GM12878 (cell line): ENCODE measurements around the gene RSPH1. TPM values are rescaled to one million over a fixed set of nuclear protein-coding genes. Genes with fewer than 3 reads are reported as not detected.

Experiments used
- ATAC-seq: fragments of 200-7000 bp; cut with Tn5 transposase; 3 replicates; pipeline ENCODE4 v1.9.1; 2020; ENCODE audit warnings: mild to moderate bottlenecking, moderate library complexity
- BruUV-seq: library from RNA; stranded (reverse); fragments of 400-500 nt; replicated peaks from 2 replicates; lab custom pipeline; 2021; lab: Mats Ljungman, UMichigan
- CTCF ChIA-PET: fragments of 300-600 bp; sonication (Branson Sonifier 250); formaldehyde crosslinking; extraction: SDS; loops from one replicate; lab custom pipeline; 2021; ENCODE audit warnings: inconsistent platforms; lab: Yijun Ruan, JAX
- POLR2A ChIA-PET: fragments of 350-600 bp; formaldehyde crosslinking; extraction: SDS; loops from one replicate; lab custom pipeline; 2021; ENCODE audit warnings: inconsistent platforms; lab: Charles Lee
- RAD21 ChIA-PET: fragments of 300-600 bp; sonication (Branson Sonifier 250); formaldehyde crosslinking; loops from one replicate; lab custom pipeline; 2023; ENCODE audit warnings: antibody characterized with exemption; ENCODE audit not compliant: unreplicated experiment; lab: Charles Lee
- SMC1A ChIA-PET: fragments of 300-600 bp; sonication (Branson Sonifier 250); formaldehyde crosslinking; loops from one replicate; lab custom pipeline; 2023; ENCODE audit not compliant: unreplicated experiment, uncharacterized antibody; lab: Charles Lee
- DNase-seq: peaks from one replicate; pipeline ENCODE4 v3.0.0-alpha.2; 2011; ENCODE audit warnings: low read depth, low spot score
- FAIRE-seq: peaks from 3 replicates; lab custom pipeline; 2011; peaks lifted over from hg19 to GRCh38; lab: Jason Lieb, UNC
- H2AFZ ChIP-seq: 2 replicates; pipeline ENCODE4 v1.6.0; 2011; ENCODE audit warnings: low read depth, low read length, control low read depth; ENCODE audit not compliant: control insufficient read depth
- H3K27ac ChIP-seq: 2 replicates; pipeline ENCODE4 v1.5.1; 2011; ENCODE audit warnings: control low read depth; ENCODE audit not compliant: control insufficient read depth, insufficient read depth
- H3K27me3 ChIP-seq, 2 experiments: replicated peaks in 1 of 2; 2 replicates each; pipeline versions ENCODE4 v1.6.0 to v1.6.1; 2011; ENCODE audit warnings: low read length in 1 of 2; ENCODE audit not compliant: control insufficient read depth in 2 of 2, insufficient read depth in 2 of 2
- H3K36me3 ChIP-seq, 2 experiments: 2 replicates each; pipeline ENCODE4 v1.5.1; 2011; ENCODE audit warnings: low read length in 1 of 2; ENCODE audit not compliant: control insufficient read depth in 2 of 2, insufficient read depth in 2 of 2
- H3K4me1 ChIP-seq: 2 replicates; pipeline ENCODE4 v1.6.1; 2011; ENCODE audit warnings: mild to moderate bottlenecking, low read length, moderate library complexity, mixed read lengths; ENCODE audit not compliant: control insufficient read depth, insufficient read depth
- H3K4me2 ChIP-seq: 2 replicates; pipeline ENCODE4 v1.6.0; 2011; ENCODE audit warnings: control low read depth; ENCODE audit not compliant: control insufficient read depth, insufficient read depth
- H3K4me3 ChIP-seq: fragments of 200-600 bp; sonication (generic); 2 replicates; pipeline ENCODE4 v1.5.1; 2016
- H3K79me2 ChIP-seq: 2 replicates; pipeline ENCODE4 v1.6.0; 2011; ENCODE audit warnings: low read length; ENCODE audit not compliant: control insufficient read depth, insufficient read depth
- H3K9ac ChIP-seq: 2 replicates; pipeline ENCODE4 v1.8.0; 2011; ENCODE audit warnings: low read length, control low read depth, mixed read lengths; ENCODE audit not compliant: control insufficient read depth, insufficient read depth
- H3K9me3 ChIP-seq: replicated peaks from 3 replicates; pipeline ENCODE4 v1.5.1; 2011; ENCODE audit warnings: mild to moderate bottlenecking, low read length; ENCODE audit not compliant: control insufficient read depth, insufficient read depth
- H4K20me1 ChIP-seq: 2 replicates; pipeline ENCODE4 v1.6.0; 2011; ENCODE audit not compliant: control insufficient read depth, insufficient read depth
- CHD4 ChIP-seq: fragments of 200-600 bp; sonication (generic); IDR thresholded peaks from 2 replicates; pipeline ENCODE4 v1.6.1; 2016; ENCODE audit warnings: mild to moderate bottlenecking
- IKZF2 ChIP-seq, 2 experiments: fragments of 450-650 bp; IDR thresholded peaks; 2 replicates each; pipeline ENCODE4 v1.6.1; 2017; ENCODE audit warnings: mild to moderate bottlenecking in 2 of 2, moderate library complexity in 2 of 2
- MYB ChIP-seq: fragments of 150-350 bp; IDR thresholded peaks from 2 replicates; pipeline ENCODE4 v1.6.1; 2014; ENCODE audit warnings: mild to moderate bottlenecking, low read depth, low read length, borderline replicate concordance
- RCOR1 ChIP-seq: conservative IDR thresholded peaks from 2 replicates; pipeline ENCODE4 v1.6.1; 2012; ENCODE audit warnings: low read depth, low read length, improper control_type of control experiment
- SIN3A ChIP-seq: IDR thresholded peaks from 2 replicates; pipeline ENCODE4 v1.6.1; 2012; ENCODE audit warnings: low read depth, low read length, improper control_type of control experiment
- TCF7 ChIP-seq: IDR thresholded peaks from 2 replicates; pipeline ENCODE4 v1.6.1; 2014; ENCODE audit warnings: antibody characterized with exemption, borderline replicate concordance
- ZNF24 ChIP-seq: fragments of 450-650 bp; IDR thresholded peaks from 2 replicates; pipeline ENCODE4 v1.6.1; 2017; ENCODE audit warnings: antibody characterized with exemption, mild to moderate bottlenecking
- WGBS: methylation state at CpG from one replicate; pipeline ENCODE4 v1.1.6; 2016; ENCODE audit warnings: low lambda C conversion rate; ENCODE audit not compliant: insufficient replicate concordance, insufficient coverage; ENCODE audit errors: missing lambda C conversion rate; 5-methylcytosine and 5-hydroxymethylcytosine counted together
- in situ Hi-C: fragments of 300-500 bp; cut with MboI; formaldehyde crosslinking; loops from 9 replicates; pipeline ENCODE4 v1.14.3; 2018; ENCODE audit warnings: mixed read lengths
- intact Hi-C: fragments of 100-400 bp; cut with micrococcal nuclease; formaldehyde crosslinking; loops from one replicate; pipeline ENCODE4 v1.14.2; 2022; ENCODE audit not compliant: unreplicated experiment
- polyA plus RNA-seq, 11 experiments: library from polyadenylated mRNA; depleted of rRNA in 4 of 11; unstranded in 6 of 11; stranded (reverse) in 5 of 11; fragments of >200 nt; fragmentation: Nextera tagmentation in 4 of 11; fragmentation: Illumina TruSeq in 1 of 11; extraction: Ambion mirVana in 4 of 11; extraction: Trizol in 1 of 11; gene quantifications; 1 replicate in 1 of 11; 2 replicates in 10 of 11; pipeline versions ENCODE4 v1.2.1 to v1.2.3, GENCODE V29; 2011 to 2016; ENCODE audit warnings: inconsistent platforms in 2 of 11, missing spikeins in 2 of 11, low read depth in 1 of 11
- total RNA-seq, 4 experiments: library from RNA; depleted of rRNA in 3 of 4; stranded (reverse); fragments of >200 nt in 3 of 4; fragmentation: Illumina TruSeq in 1 of 4; extraction: Trizol in 1 of 4; gene quantifications; 2 replicates each; pipeline versions ENCODE4 v1.2.1 to v1.2.3, GENCODE V29; 2013 to 2021
- TF ChIP-seq, protein P1 (sequence below): fragments of 450-650 bp; IDR thresholded peaks from 2 replicates; pipeline ENCODE4 v1.6.1; 2017; ENCODE audit warnings: mild to moderate bottlenecking, moderate library complexity
- TF ChIP-seq, protein P2 (sequence below): IDR thresholded peaks from 2 replicates; pipeline ENCODE4 v1.6.1; 2011; ENCODE audit warnings: borderline replicate concordance, low read depth, mild to moderate bottlenecking, moderate library complexity, mixed read lengths, low read length; ENCODE audit not compliant: insufficient read depth; ENCODE audit errors: extremely low read length

The RSPH1 gene
- total and polyA plus RNA-seq, 10 of the 15 experiments (the other 5 are each of a cell fraction or from before 2014, with no cell fraction given) = 0.11 to 1.4 (median 0.38) TPM

GRCh38 chr21:42475526-42476387 lies 20.3 kb downstream of the RSPH1 start (continued):
- TF ChIP-seq, protein P1, sequence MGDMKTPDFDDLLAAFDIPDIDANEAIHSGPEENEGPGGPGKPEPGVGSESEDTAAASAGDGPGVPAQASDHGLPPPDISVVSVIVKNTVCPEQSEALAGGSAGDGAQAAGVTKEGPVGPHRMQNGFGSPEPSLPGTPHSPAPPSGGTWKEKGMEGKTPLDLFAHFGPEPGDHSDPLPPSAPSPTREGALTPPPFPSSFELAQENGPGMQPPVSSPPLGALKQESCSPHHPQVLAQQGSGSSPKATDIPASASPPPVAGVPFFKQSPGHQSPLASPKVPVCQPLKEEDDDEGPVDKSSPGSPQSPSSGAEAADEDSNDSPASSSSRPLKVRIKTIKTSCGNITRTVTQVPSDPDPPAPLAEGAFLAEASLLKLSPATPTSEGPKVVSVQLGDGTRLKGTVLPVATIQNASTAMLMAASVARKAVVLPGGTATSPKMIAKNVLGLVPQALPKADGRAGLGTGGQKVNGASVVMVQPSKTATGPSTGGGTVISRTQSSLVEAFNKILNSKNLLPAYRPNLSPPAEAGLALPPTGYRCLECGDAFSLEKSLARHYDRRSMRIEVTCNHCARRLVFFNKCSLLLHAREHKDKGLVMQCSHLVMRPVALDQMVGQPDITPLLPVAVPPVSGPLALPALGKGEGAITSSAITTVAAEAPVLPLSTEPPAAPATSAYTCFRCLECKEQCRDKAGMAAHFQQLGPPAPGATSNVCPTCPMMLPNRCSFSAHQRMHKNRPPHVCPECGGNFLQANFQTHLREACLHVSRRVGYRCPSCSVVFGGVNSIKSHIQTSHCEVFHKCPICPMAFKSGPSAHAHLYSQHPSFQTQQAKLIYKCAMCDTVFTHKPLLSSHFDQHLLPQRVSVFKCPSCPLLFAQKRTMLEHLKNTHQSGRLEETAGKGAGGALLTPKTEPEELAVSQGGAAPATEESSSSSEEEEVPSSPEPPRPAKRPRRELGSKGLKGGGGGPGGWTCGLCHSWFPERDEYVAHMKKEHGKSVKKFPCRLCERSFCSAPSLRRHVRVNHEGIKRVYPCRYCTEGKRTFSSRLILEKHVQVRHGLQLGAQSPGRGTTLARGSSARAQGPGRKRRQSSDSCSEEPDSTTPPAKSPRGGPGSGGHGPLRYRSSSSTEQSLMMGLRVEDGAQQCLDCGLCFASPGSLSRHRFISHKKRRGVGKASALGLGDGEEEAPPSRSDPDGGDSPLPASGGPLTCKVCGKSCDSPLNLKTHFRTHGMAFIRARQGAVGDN = peak; percentile 53; the same call in 1 of the 2 replicates

DNA sequence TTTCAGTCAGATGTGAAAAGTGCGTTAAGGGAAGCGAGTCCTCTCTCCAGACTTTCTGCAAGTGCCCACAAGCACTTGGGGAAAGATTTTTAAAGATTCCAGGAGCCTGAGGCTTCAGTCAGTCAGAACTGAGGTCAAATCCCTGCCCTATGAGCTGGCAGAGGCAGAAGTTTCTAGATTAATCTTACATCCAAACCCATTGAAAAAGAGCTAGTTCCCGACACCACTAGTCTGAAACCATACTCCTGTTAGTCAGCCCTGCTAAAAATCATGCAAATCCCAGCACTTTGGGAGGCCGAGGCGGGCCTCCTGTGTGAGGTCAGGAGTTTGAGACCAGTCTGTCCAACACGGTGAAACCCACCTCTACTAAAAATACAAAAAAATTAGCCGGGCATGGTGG lies 21.0 kb downstream of the RSPH1 start:
- Histone ChIP-seq H3K4me3 (no peak overlapping the region), H3K9me3 (no peaks in the 10 kb centered on the region; the same call in 2 of the 3 replicates), H4K20me1 (no peaks in the 10 kb centered on the region), H3K9ac (no peak overlapping the region), H3K79me2 (no peaks in the 10 kb centered on the region), H3K36me3 (no peaks in the 10 kb centered on the region), H3K27ac (peak overlapping the region; percentile 15; the same call in 1 of the 2 replicates), H3K27me3 (no peaks in the 10 kb centered on the region), H3K4me2 (peak overlapping the region; percentile 57), H3K4me1 (peaks cover 48% of the 10 kb centered on the region), H2AFZ (no peak overlapping the region)
- intact Hi-C loops (no loop called here), in situ Hi-C loops (no loop called here)
- TF ChIP-seq MYB = no peak
- TF ChIP-seq ZNF24 = no peak
- TF ChIP-seq CHD4 = no peak
- TF ChIP-seq, protein P2, sequence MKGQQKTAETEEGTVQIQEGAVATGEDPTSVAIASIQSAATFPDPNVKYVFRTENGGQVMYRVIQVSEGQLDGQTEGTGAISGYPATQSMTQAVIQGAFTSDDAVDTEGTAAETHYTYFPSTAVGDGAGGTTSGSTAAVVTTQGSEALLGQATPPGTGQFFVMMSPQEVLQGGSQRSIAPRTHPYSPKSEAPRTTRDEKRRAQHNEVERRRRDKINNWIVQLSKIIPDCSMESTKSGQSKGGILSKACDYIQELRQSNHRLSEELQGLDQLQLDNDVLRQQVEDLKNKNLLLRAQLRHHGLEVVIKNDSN = no peak
- peak in 1 of 2 experiments; percentile 28; a peak in 1 of 4 replicates for TF ChIP-seq IKZF2 (IDR thresholded peaks at IDR 0.05)
- no peak for TF ChIP-seq TCF7
- 0 out of 2 replicates have a peak, but pooled peaks have one; percentile 5 for TF ChIP-seq RCOR1
- TF ChIP-seq SIN3A = no peak
- ChIA-PET RAD21 (interaction anchor here (0.6 to 7.1 kb wide), 8 partner anchors 8 to 831 kb away, joined by 3 to 58 read pairs (median 4); no protein-coding TSS in a partner anchor), POLR2A (interaction anchor here (0.8 to 2.0 kb wide), 2 partner anchors 60 to 63 kb away, joined by 3 to 7 read pairs; no protein-coding TSS in a partner anchor), SMC1A (interaction anchor here (0.6 to 5.2 kb wide), 8 partner anchors 7 to 251 kb away, joined by 3 to 50 read pairs (median 5); no protein-coding TSS in a partner anchor), CTCF (interaction anchor here (0.7 to 6.4 kb wide), 5 partner anchors 10 to 61 kb away, joined by 3 to 71 read pairs (median 5); no protein-coding TSS in a partner anchor)
- ATAC-seq = peak; percentile 2
- BruUV-seq = no TSS peak
- 36% methylated on average over 7 of the region's 7 CpGs for WGBS
- DNase-seq = no peak
- no peak for FAIRE-seq
